Ascending aorta (tissue), 2 donors: Measurements from ENCODE around the gene PAPLN. TPM values are rescaled to one million over a fixed set of nuclear protein-coding genes. Genes with fewer than 3 reads are reported as not detected.

ENCODE experiments used
- DNase-seq, 2 donors: peaks; one replicate each; pipeline ENCODE4 v3.0.0-alpha.2; 2019; ENCODE audit warnings: low spot score in 2 of 2
- H3K27ac ChIP-seq, 2 donors: fragments of 200-600 bp; sonication (generic); one replicate each; pipeline ENCODE4 v1.5.1; 2016 to 2017; ENCODE audit warnings: mild to moderate bottlenecking in 1 of 2
- H3K27me3 ChIP-seq: fragments of 200-600 bp; sonication (generic); one replicate; pipeline ENCODE4 v1.5.1; 2017
- H3K36me3 ChIP-seq, 2 donors: fragments of 200-600 bp; sonication (generic); one replicate each; pipeline ENCODE4 v1.5.1; 2016
- H3K4me1 ChIP-seq, 2 donors: fragments of 200-600 bp; sonication (generic); one replicate each; pipeline ENCODE4 v1.5.1; 2016 to 2017; ENCODE audit warnings: mild to moderate bottlenecking in 1 of 2
- H3K4me3 ChIP-seq, 2 donors: fragments of 200-600 bp; sonication (generic); one replicate each; pipeline ENCODE4 v1.5.1; 2016 to 2017; ENCODE audit warnings: mild to moderate bottlenecking in 1 of 2
- H3K9me3 ChIP-seq, 2 donors: fragments of 200-600 bp; sonication (generic); one replicate each; pipeline ENCODE4 v1.5.1; 2016
- intact Hi-C: fragments of 100-400 bp; cut with DNase I; formaldehyde crosslinking; loops from one replicate; pipeline ENCODE4 v1.15.1; 2023
- total RNA-seq: library from RNA; depleted of rRNA; stranded (reverse); fragments of >200 nt; gene quantifications from one replicate; pipeline ENCODE4 v1.1.0, GENCODE V29; 2016
- TF ChIP-seq, protein P1 (sequence below), 3 experiments: fragments of 200-600 bp in 2 of 3; fragments of 450-650 bp in 1 of 3; sonication (generic) in 2 of 3; IDR thresholded peaks; one replicate each; pipeline ENCODE4 v1.5.1; 2016 to 2019; ENCODE audit warnings: antibody characterized with exemption in 3 of 3, mild to moderate bottlenecking in 1 of 3, moderate library complexity in 1 of 3

Gene PAPLN
- total RNA-seq, 1 donor from 2014 or later = 4.9 TPM

GRCh38 chr14:73203527-73203926, 33.8 kb upstream of the PAPLN start:
- intact Hi-C loops = no loop called here
- no peak overlapping the region for H3K27ac ChIP-seq
- TF ChIP-seq, protein P1, sequence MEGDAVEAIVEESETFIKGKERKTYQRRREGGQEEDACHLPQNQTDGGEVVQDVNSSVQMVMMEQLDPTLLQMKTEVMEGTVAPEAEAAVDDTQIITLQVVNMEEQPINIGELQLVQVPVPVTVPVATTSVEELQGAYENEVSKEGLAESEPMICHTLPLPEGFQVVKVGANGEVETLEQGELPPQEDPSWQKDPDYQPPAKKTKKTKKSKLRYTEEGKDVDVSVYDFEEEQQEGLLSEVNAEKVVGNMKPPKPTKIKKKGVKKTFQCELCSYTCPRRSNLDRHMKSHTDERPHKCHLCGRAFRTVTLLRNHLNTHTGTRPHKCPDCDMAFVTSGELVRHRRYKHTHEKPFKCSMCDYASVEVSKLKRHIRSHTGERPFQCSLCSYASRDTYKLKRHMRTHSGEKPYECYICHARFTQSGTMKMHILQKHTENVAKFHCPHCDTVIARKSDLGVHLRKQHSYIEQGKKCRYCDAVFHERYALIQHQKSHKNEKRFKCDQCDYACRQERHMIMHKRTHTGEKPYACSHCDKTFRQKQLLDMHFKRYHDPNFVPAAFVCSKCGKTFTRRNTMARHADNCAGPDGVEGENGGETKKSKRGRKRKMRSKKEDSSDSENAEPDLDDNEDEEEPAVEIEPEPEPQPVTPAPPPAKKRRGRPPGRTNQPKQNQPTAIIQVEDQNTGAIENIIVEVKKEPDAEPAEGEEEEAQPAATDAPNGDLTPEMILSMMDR (IDR thresholded peaks at IDR 0.05) = no peak
- DNase-seq = no peak
- H3K9me3 ChIP-seq = no peaks in the 10 kb centered on the region
- H3K27me3 ChIP-seq = no peaks in the 10 kb centered on the region
- no peak overlapping the region for H3K4me3 ChIP-seq
- H3K36me3 ChIP-seq = peaks cover 54 to 77% of the 10 kb centered on the region in 2 donors
- no peaks in the 10 kb centered on the region for H3K4me1 ChIP-seq

DNA sequence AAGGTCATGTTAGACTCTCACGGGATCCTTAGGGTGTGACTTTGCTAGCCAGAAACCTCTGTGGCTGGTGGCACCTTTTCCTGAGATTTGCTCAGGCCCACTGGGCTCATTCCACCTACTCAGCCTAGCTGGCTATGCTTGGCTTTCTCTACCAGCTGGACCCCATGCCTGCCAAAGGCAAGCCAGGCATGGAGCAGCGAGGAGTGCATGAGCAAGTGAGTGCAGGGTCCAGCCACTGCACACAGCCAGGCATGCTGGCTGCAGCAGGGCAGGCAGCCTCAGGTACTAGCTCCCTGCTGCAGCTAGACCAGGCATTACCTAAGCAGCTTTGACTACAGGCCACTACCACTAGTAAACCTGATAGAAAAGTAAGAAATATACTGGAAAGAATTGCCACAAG, 29.7 kb upstream of the PAPLN start:
- no peaks in the 10 kb centered on the region for H3K27me3 ChIP-seq
- peaks cover 41 to 61% of the 10 kb centered on the region in 2 donors for H3K36me3 ChIP-seq
- no peak for DNase-seq
- H3K27ac ChIP-seq = no peak overlapping the region
- intact Hi-C loops = no loop called here
- H3K4me3 ChIP-seq = no peak overlapping the region
- TF ChIP-seq, protein P1 (IDR thresholded peaks at IDR 0.05) = no peak
- H3K4me1 ChIP-seq = no peaks in the 10 kb centered on the region
- H3K9me3 ChIP-seq = no peaks in the 10 kb centered on the region

GRCh38 chr14:73208390-73208789, 28.9 kb upstream of the PAPLN start:
- Histone ChIP-seq H3K36me3 (peaks cover 45 to 61% of the 10 kb centered on the region in 2 donors), H3K4me3 (no peak overlapping the region), H3K27me3 (no peaks in the 10 kb centered on the region), H3K9me3 (no peaks in the 10 kb centered on the region), H3K27ac (no peak overlapping the region), H3K4me1 (no peaks in the 10 kb centered on the region)
- no peak for DNase-seq
- intact Hi-C loops = no loop called here
- TF ChIP-seq, protein P1 (IDR thresholded peaks at IDR 0.05) = no peak

- TF ChIP-seq, protein P1 (IDR thresholded peaks at IDR 0.05) = no peak
- H3K27me3 ChIP-seq = no peaks in the 10 kb centered on the region
- intact Hi-C loops = no loop called here
- no peaks in the 10 kb centered on the region for H3K9me3 ChIP-seq
- H3K4me1 ChIP-seq = no peaks in the 10 kb centered on the region
- DNase-seq = no peak
- H3K27ac ChIP-seq = no peak overlapping the region
- H3K4me3 ChIP-seq = no peak overlapping the region
- H3K36me3 ChIP-seq = peaks cover 47 to 65% of the 10 kb centered on the region in 2 donors
Measured at GRCh38 chr14:73208846-73209245, 28.5 kb upstream of the PAPLN start.

- Histone ChIP-seq H3K9me3 (no peaks in the 10 kb centered on the region), H3K36me3 (peaks cover 51 to 70% of the 10 kb centered on the region in 2 donors), H3K4me1 (no peaks in the 10 kb centered on the region), H3K4me3 (no peak overlapping the region), H3K27me3 (no peaks in the 10 kb centered on the region), H3K27ac (no peak overlapping the region)
- TF ChIP-seq, protein P1 (IDR thresholded peaks at IDR 0.05) = no peak
- intact Hi-C loops = no loop called here
- DNase-seq = no peak
Measured at GRCh38 chr14:73209953-73210352, 27.4 kb upstream of the PAPLN start.
